Upper lobe of right lung (tissue), 1 donor: Measurements from ENCODE around the gene CCDC178. TPM values are rescaled to one million over a fixed set of nuclear protein-coding genes. Genes with fewer than 3 reads are reported as not detected.

ENCODE experiments used
- ATAC-seq: fragments of 200-7000 bp; cut with Tn5 transposase; one replicate; pipeline ENCODE4 v1.9.1; 2020; ENCODE audit warnings: mild to moderate bottlenecking, moderate library complexity
- DNase-seq: peaks from one replicate; pipeline ENCODE4 v3.0.0-alpha.2; 2020
- H3K27ac ChIP-seq: fragments of 200-600 bp; one replicate; pipeline ENCODE4 v1.8.0; 2022
- H3K27me3 ChIP-seq: fragments of 200-600 bp; one replicate; pipeline ENCODE4 v1.8.0; 2022; ENCODE audit warnings: mild to moderate bottlenecking
- H3K36me3 ChIP-seq: fragments of 200-600 bp; one replicate; pipeline ENCODE4 v1.8.0; 2022
- H3K4me1 ChIP-seq: fragments of 200-600 bp; one replicate; pipeline ENCODE4 v1.8.0; 2022
- H3K4me3 ChIP-seq: fragments of 200-600 bp; one replicate; pipeline ENCODE4 v1.8.0; 2022; ENCODE audit warnings: mild to moderate bottlenecking
- H3K9me3 ChIP-seq: fragments of 200-600 bp; one replicate; pipeline ENCODE4 v1.8.0; 2022
- CTCF ChIP-seq: fragments of 200-600 bp; IDR thresholded peaks from one replicate; pipeline ENCODE4 v1.8.0; 2022; ENCODE audit warnings: antibody characterized with exemption
- intact Hi-C: fragments of 100-400 bp; cut with DNase I; formaldehyde crosslinking; loops from one replicate; pipeline ENCODE4 v1.11.0; 2022
- total RNA-seq: library from RNA; stranded (reverse); fragmentation: NEBNext Ultra II Directional; extraction: Animal tissue kit (Norgen Biotek cat#: 25700); gene quantifications from one replicate; pipeline ENCODE4 v1.2.1, GENCODE V29; 2021
- donor health status: DM: no; HTN: yes; CAD: no; lungs with severe emphysema.

The CCDC178 gene
- total RNA-seq, 1 donor from 2014 or later: 2.5 TPM

GRCh38 chr18:32920796-32921787 is 519.4 kb downstream of the CCDC178 start:
- H3K9me3 ChIP-seq: no peaks in the 10 kb centered on the region
- DNase-seq (no peak), ATAC-seq (no peak)
- TF ChIP-seq CTCF: no peak
- H3K27me3 ChIP-seq: no peaks in the 10 kb centered on the region
- intact Hi-C loops: no loop called here
- H3K36me3 ChIP-seq: no peaks in the 10 kb centered on the region
- H3K27ac ChIP-seq: no peak overlapping the region
- no peak overlapping the region for H3K4me3 ChIP-seq
- H3K4me1 ChIP-seq: no peaks in the 10 kb centered on the region

- Histone ChIP-seq H3K27me3 (no peaks in the 10 kb centered on the region), H3K4me1 (no peaks in the 10 kb centered on the region), H3K36me3 (no peaks in the 10 kb centered on the region), H3K27ac (no peak overlapping the region), H3K9me3 (no peaks in the 10 kb centered on the region), H3K4me3 (no peak overlapping the region)
- no peak for ATAC-seq
- TF ChIP-seq CTCF: peak; percentile 7
- intact Hi-C loops: no loop called here
- DNase-seq: no peak
These were observed 520.7 kb downstream of the CCDC178 start for GRCh38 chr18:32919799-32920198.

- no peaks in the 10 kb centered on the region for H3K27me3 ChIP-seq
- no peak overlapping the region for H3K4me3 ChIP-seq
- no peaks in the 10 kb centered on the region for H3K4me1 ChIP-seq
- H3K9me3 ChIP-seq: no peaks in the 10 kb centered on the region
- TF ChIP-seq CTCF: no peak
- ATAC-seq (no peak), DNase-seq (no peak)
- H3K27ac ChIP-seq: no peak overlapping the region
- intact Hi-C loops: no loop called here
- H3K36me3 ChIP-seq: no peaks in the 10 kb centered on the region
These were observed 521.8 kb downstream of the CCDC178 start for GRCh38 chr18:32918692-32919250.

GRCh38 chr18:32915516-32915915 is 525.0 kb downstream of the CCDC178 start:
- Histone ChIP-seq H3K36me3 (no peaks in the 10 kb centered on the region), H3K4me3 (no peak overlapping the region), H3K27ac (no peak overlapping the region), H3K27me3 (no peaks in the 10 kb centered on the region), H3K4me1 (no peaks in the 10 kb centered on the region), H3K9me3 (no peaks in the 10 kb centered on the region)
- ATAC-seq (no peak), DNase-seq (no peak)
- TF ChIP-seq CTCF: no peak
- intact Hi-C loops: no loop called here

GRCh38 chr18:32911660-32912284 is 528.7 kb downstream of the CCDC178 start:
- intact Hi-C loops: no loop called here
- no peak overlapping the region for H3K4me3 ChIP-seq
- no peaks in the 10 kb centered on the region for H3K4me1 ChIP-seq
- no peaks in the 10 kb centered on the region for H3K9me3 ChIP-seq
- no peak for TF ChIP-seq CTCF
- no peaks in the 10 kb centered on the region for H3K36me3 ChIP-seq
- no peak overlapping the region for H3K27ac ChIP-seq
- ATAC-seq (no peak), DNase-seq (no peak)
- H3K27me3 ChIP-seq: no peaks in the 10 kb centered on the region
